Kidney (tissue), 14 donors: Measurements from ENCODE around the gene ITPKA. TPM values are rescaled to one million over a fixed set of nuclear protein-coding genes. Genes with fewer than 3 reads are reported as not detected.

Source experiments
- DNase-seq, 5 donors: peaks; one replicate each; pipeline ENCODE4 v3.0.0-alpha.2; 2013 to 2020
- FAIRE-seq: peaks from 2 replicates; lab custom pipeline; 2012; peaks lifted over from hg19 to GRCh38; lab: Jason Lieb, UNC
- H3K27ac ChIP-seq, 2 donors: one replicate each; pipeline ENCODE4 v1.7.0; 2013; ENCODE audit warnings: low read depth in 2 of 2, low read length in 2 of 2, inconsistent platforms in 1 of 2
- H3K27me3 ChIP-seq: one replicate; pipeline ENCODE4 v1.7.1; 2013; ENCODE audit warnings: low read length, inconsistent platforms; ENCODE audit not compliant: control insufficient read depth, insufficient read depth
- H3K36me3 ChIP-seq, 3 donors: one replicate each; pipeline versions ENCODE4 v1.7.0 to v1.7.1; 2013; ENCODE audit warnings: low read length in 3 of 3, control low read depth in 1 of 3, inconsistent platforms in 1 of 3; ENCODE audit not compliant: insufficient read depth in 3 of 3, control insufficient read depth in 2 of 3
- H3K4me1 ChIP-seq, 3 donors: one replicate each; pipeline versions ENCODE4 v1.7.0 to v1.7.1; 2013; ENCODE audit warnings: low read length in 3 of 3, inconsistent platforms in 1 of 3, low read depth in 1 of 3; ENCODE audit not compliant: control insufficient read depth in 2 of 3, insufficient read depth in 2 of 3
- H3K4me3 ChIP-seq, 3 donors: one replicate each; pipeline versions ENCODE4 v1.7.0 to v1.8.1; 2013; ENCODE audit warnings: low read length in 3 of 3, control low read depth in 1 of 3, inconsistent platforms in 1 of 3
- H3K9ac ChIP-seq, 3 donors: one replicate each; pipeline versions ENCODE4 v1.7.0 to v1.7.1; 2013; ENCODE audit warnings: low read length in 3 of 3, control low read depth in 1 of 3, inconsistent platforms in 1 of 3
- H3K9me3 ChIP-seq, 3 donors: one replicate each; pipeline versions ENCODE4 v1.7.0 to v1.7.1; 2013; ENCODE audit warnings: low read length in 3 of 3, control low read depth in 1 of 3, inconsistent platforms in 1 of 3; ENCODE audit not compliant: control insufficient read depth in 2 of 3, insufficient read depth in 1 of 3
- CTCF ChIP-seq: IDR thresholded peaks from 3 replicates; pipeline ENCODE4 v1.5.1; 2012; ENCODE audit warnings: mild to moderate bottlenecking, moderate library complexity, borderline replicate concordance; ENCODE audit not compliant: insufficient read depth; ENCODE audit errors: extremely low read depth
- intact Hi-C: fragments of 100-400 bp; cut with DNase I; formaldehyde crosslinking; loops from one replicate; pipeline ENCODE4 v1.11.1; 2022
- polyA plus RNA-seq: library from polyadenylated mRNA; stranded (reverse); fragments of 350-450 nt; fragmentation: Illumina TruSeq; extraction: RNeasy Lipid Tissue Mini Kit (QIAGEN cat#74804); gene quantifications from one replicate; pipeline ENCODE4 v1.2.3, GENCODE V29; 2014; ENCODE audit warnings: low read depth, low replicate concordance; ENCODE audit not compliant: insufficient read depth
- total RNA-seq: library from RNA; stranded (reverse); fragmentation: NEBNext Ultra II Directional; extraction: Animal tissue kit (Norgen Biotek cat#: 25700); gene quantifications from one replicate; pipeline ENCODE4 v1.2.1, GENCODE V29; 2021
- donor health status: control.
- donor health status: control.
- donor health status: control.
- donor health status: control.
- donor health status: control.
- donor health status: DM: yes; HTN: yes; CAD: no.
- donor health status: Normal renal cell carcinoma (clear cell type).

The ITPKA gene
- total and polyA plus RNA-seq, 2 donors from 2014 or later = 0.66 TPM; not detected in 1

GRCh38 chr15:41492597-41493204, 973 bp upstream of the ITPKA start:
- Histone ChIP-seq H3K9me3 (no peaks in the 10 kb centered on the region), H3K27me3 (peaks cover 6% of the 10 kb centered on the region), H3K36me3 (no peaks in the 10 kb centered on the region), H3K4me3 (peak overlapping the region; percentile 0 to 55 (median 40)), H3K4me1 (peaks cover 0 to 18% (median 13%) of the 10 kb centered on the region in 3 donors), H3K9ac (peak overlapping the region in 1 of 3 donors; percentile 61), H3K27ac (no peak overlapping the region)
- no peak for FAIRE-seq
- peak in 3 of 5 donors; percentile 11 to 77 (median 45) for DNase-seq
- TF ChIP-seq CTCF = no peak
- intact Hi-C loops = no loop called here

GRCh38 chr15:41493902-41494189, 172 bp downstream of the ITPKA start:
- DNase-seq = no peak
- H3K4me1 ChIP-seq = peaks cover 0 to 16% (median 13%) of the 10 kb centered on the region in 3 donors
- no peak overlapping the region for H3K9ac ChIP-seq
- H3K4me3 ChIP-seq = no peak overlapping the region
- H3K36me3 ChIP-seq = no peaks in the 10 kb centered on the region
- peaks cover 8% of the 10 kb centered on the region for H3K27me3 ChIP-seq
- no peaks in the 10 kb centered on the region for H3K9me3 ChIP-seq
- no peak for FAIRE-seq
- H3K27ac ChIP-seq = no peak overlapping the region
- no peak for TF ChIP-seq CTCF
- intact Hi-C loops = no loop called here

- H3K27ac ChIP-seq = no peak overlapping the region
- FAIRE-seq = no peak
- H3K9me3 ChIP-seq = no peaks in the 10 kb centered on the region
- peak; percentile 53 to 82 (median 54) for DNase-seq
- peaks cover 0 to 16% (median 13%) of the 10 kb centered on the region in 3 donors for H3K4me1 ChIP-seq
- intact Hi-C loops = no loop called here
- H3K36me3 ChIP-seq = no peaks in the 10 kb centered on the region
- H3K4me3 ChIP-seq = no peak overlapping the region
- no peak overlapping the region for H3K9ac ChIP-seq
- H3K27me3 ChIP-seq = peaks cover 9% of the 10 kb centered on the region
- TF ChIP-seq CTCF = no peak
Measured at GRCh38 chr15:41494190-41494921, 682 bp downstream of the ITPKA start.
